OCI-LY7 (cell line): ENCODE measurements around the gene TRIO. TPM values are rescaled to one million over a fixed set of nuclear protein-coding genes. Genes with fewer than 3 reads are reported as not detected.

Source experiments
- BruUV-seq: library from RNA; stranded (reverse); fragments of 400-500 nt; replicated peaks from 2 replicates; lab custom pipeline; 2021; lab: Mats Ljungman, UMichigan
- CTCF ChIA-PET: fragments of 300-600 bp; sonication (Branson Sonifier 250); formaldehyde crosslinking; loops from one replicate; lab custom pipeline; 2022; ENCODE audit warnings: antibody characterized with exemption; ENCODE audit not compliant: unreplicated experiment; lab: Charles Lee
- POLR2A ChIA-PET: fragments of 300-600 bp; sonication (Branson Sonifier 250); formaldehyde crosslinking; loops from one replicate; lab custom pipeline; 2022; ENCODE audit warnings: antibody characterized with exemption; lab: Charles Lee
- DNase-seq: peaks from one replicate; pipeline ENCODE4 v3.0.0-alpha.2; 2015; ENCODE audit warnings: low spot score
- H2AFZ ChIP-seq: fragments of 200-600 bp; sonication (generic), shearing (Covaris generic); 2 replicates; pipeline ENCODE4 v1.6.1; 2014; ENCODE audit warnings: mild to moderate bottlenecking, antibody characterized with exemption, low read length, moderate library complexity
- H3K27ac ChIP-seq: fragments of 200-600 bp; sonication (generic); 2 replicates; pipeline ENCODE4 v1.5.1; 2014; ENCODE audit warnings: mixed run types, low read depth, mild to moderate bottlenecking, moderate library complexity, low read length, inconsistent platforms; ENCODE audit not compliant: poor library complexity, severe bottlenecking
- H3K36me3 ChIP-seq: fragments of 200-600 bp; sonication (generic); 2 replicates; pipeline ENCODE4 v1.6.1; 2014; ENCODE audit warnings: mild to moderate bottlenecking, antibody characterized with exemption, low read length, moderate library complexity, mixed read lengths; ENCODE audit not compliant: insufficient read depth
- H3K4me1 ChIP-seq: fragments of 200-600 bp; sonication (generic); 2 replicates; pipeline ENCODE4 v1.5.1; 2014; ENCODE audit warnings: mild to moderate bottlenecking, low read length; ENCODE audit not compliant: insufficient read depth, poor library complexity, severe bottlenecking
- H3K4me2 ChIP-seq: fragments of 200-600 bp; sonication (generic); 2 replicates; pipeline ENCODE4 v1.6.1; 2014; ENCODE audit warnings: mild to moderate bottlenecking, low read length
- H3K4me3 ChIP-seq: fragments of 200-600 bp; sonication (generic); 2 replicates; pipeline ENCODE4 v1.5.1; 2014; ENCODE audit warnings: mild to moderate bottlenecking, low read depth, low read length; ENCODE audit not compliant: poor library complexity, severe bottlenecking
- H3K79me2 ChIP-seq: fragments of 200-600 bp; sonication (generic); 2 replicates; pipeline ENCODE4 v1.6.1; 2016; ENCODE audit warnings: low read depth, mild to moderate bottlenecking, low read length, moderate library complexity, mixed read lengths; ENCODE audit not compliant: insufficient read depth
- H3K9me2 ChIP-seq: fragments of 200-600 bp; sonication (generic); 2 replicates; pipeline ENCODE4 v1.6.1; 2016; ENCODE audit warnings: mild to moderate bottlenecking, low read length, mixed read lengths; ENCODE audit not compliant: insufficient read depth
- H3K9me3 ChIP-seq: fragments of 200-600 bp; sonication (generic); 2 replicates; pipeline ENCODE4 v1.6.1; 2014; ENCODE audit warnings: mild to moderate bottlenecking, mixed run types, low read length, mixed read lengths
- H4K20me1 ChIP-seq: fragments of 200-600 bp; sonication (generic); 2 replicates; pipeline ENCODE4 v1.6.1; 2014; ENCODE audit warnings: mild to moderate bottlenecking, antibody characterized with exemption, low read length, moderate library complexity, mixed read lengths; ENCODE audit not compliant: insufficient read depth
- EZH2phosphoT487 ChIP-seq: fragments of 200-600 bp; sonication (generic); IDR thresholded peaks from 2 replicates; pipeline ENCODE4 v1.6.1; 2018; ENCODE audit warnings: low read depth, borderline replicate concordance, mild to moderate bottlenecking, mixed run types, antibody characterized with exemption, low read length, moderate library complexity, mixed read lengths
- intact Hi-C: fragments of 100-400 bp; cut with micrococcal nuclease; formaldehyde crosslinking; loops from one replicate; pipeline ENCODE4 v1.10.0; 2022; ENCODE audit not compliant: unreplicated experiment
- total RNA-seq, 2 experiments: library from RNA; depleted of rRNA in 1 of 2; stranded (reverse); fragments of >200 nt in 1 of 2; shearing (Covaris generic) in 1 of 2; gene quantifications; 2 replicates each; pipeline ENCODE4 v1.2.3, GENCODE V29; 2014 to 2022
- TF ChIP-seq, protein P1 (sequence below): fragments of 200-600 bp; sonication (generic); conservative IDR thresholded peaks from 2 replicates; pipeline ENCODE4 v1.5.1; 2014; ENCODE audit warnings: mild to moderate bottlenecking, antibody characterized with exemption, low read length, moderate library complexity, mixed read lengths

TRIO gene
- total RNA-seq, 2 experiments from 2014 or later = 35.8 to 55.1 TPM

DNA sequence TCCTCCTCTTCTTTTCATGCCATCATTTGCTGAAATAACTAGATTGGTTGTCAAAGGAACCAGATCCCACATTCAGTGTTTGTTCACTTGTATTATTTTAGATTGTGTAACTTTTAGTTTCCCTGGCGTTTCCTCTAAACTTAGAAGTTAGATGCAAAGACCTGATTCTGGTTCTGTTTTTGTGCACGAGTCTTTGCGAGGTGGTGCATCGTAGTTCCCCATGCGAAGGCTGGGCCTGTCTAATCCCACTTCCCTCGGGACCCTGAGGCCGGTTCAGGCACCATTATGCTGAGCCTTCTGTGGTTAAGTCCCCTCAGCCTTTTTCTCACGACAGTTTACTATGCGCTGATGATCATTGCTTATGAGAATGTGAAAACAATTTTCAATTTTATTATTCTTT lies 219.3 kb downstream of the TRIO start:
- no peak overlapping the region for H2AFZ ChIP-seq
- no peaks in the 10 kb centered on the region for H4K20me1 ChIP-seq
- BruUV-seq = no TSS peak
- H3K9me2 ChIP-seq = no peaks in the 10 kb centered on the region
- H3K4me1 ChIP-seq = peaks cover 4% of the 10 kb centered on the region
- ChIA-PET CTCF (interaction anchor here (0.6 kb wide), 1 partner anchor 270 kb away, joined by 3 read pairs; no protein-coding TSS in a partner anchor), POLR2A (interaction anchor here (0.7 kb wide), 1 partner anchor 286 kb away, joined by 3 read pairs; no protein-coding TSS in a partner anchor)
- intact Hi-C loops = loop anchor here (5.0 kb wide), 2 partner anchors 255 to 375 kb away; no protein-coding TSS in a partner anchor
- H3K4me2 ChIP-seq = no peak overlapping the region
- TF ChIP-seq, protein P1, sequence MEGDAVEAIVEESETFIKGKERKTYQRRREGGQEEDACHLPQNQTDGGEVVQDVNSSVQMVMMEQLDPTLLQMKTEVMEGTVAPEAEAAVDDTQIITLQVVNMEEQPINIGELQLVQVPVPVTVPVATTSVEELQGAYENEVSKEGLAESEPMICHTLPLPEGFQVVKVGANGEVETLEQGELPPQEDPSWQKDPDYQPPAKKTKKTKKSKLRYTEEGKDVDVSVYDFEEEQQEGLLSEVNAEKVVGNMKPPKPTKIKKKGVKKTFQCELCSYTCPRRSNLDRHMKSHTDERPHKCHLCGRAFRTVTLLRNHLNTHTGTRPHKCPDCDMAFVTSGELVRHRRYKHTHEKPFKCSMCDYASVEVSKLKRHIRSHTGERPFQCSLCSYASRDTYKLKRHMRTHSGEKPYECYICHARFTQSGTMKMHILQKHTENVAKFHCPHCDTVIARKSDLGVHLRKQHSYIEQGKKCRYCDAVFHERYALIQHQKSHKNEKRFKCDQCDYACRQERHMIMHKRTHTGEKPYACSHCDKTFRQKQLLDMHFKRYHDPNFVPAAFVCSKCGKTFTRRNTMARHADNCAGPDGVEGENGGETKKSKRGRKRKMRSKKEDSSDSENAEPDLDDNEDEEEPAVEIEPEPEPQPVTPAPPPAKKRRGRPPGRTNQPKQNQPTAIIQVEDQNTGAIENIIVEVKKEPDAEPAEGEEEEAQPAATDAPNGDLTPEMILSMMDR = no peak
- TF ChIP-seq EZH2phosphoT487 = no peak
- no peak overlapping the region for H3K4me3 ChIP-seq
- peaks cover 14% of the 10 kb centered on the region for H3K36me3 ChIP-seq
- no peak overlapping the region for H3K27ac ChIP-seq
- DNase-seq = no peak
- H3K9me3 ChIP-seq = no peaks in the 10 kb centered on the region
- no peaks in the 10 kb centered on the region for H3K79me2 ChIP-seq

DNA sequence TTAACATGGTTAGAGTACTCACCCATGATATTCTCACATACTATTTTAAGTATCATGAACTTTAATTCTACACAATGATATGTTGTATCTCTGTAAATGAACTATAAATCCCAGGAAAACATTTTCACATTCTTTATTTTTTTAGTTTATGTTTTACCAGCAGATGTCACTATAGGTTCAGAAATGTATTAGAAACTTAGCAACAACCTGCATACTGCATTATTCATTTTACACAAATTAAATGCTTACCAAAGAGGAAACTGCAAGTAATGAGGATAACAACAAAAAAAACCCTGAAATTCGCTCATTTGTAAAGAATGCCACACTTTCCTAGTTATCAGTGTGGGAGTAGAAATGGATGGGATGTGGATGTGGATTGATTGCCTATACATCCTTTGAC lies 221.0 kb downstream of the TRIO start:
- Histone ChIP-seq H3K4me3 (no peak overlapping the region), H3K4me2 (peak overlapping the region; percentile 18; the same call in 1 of the 2 replicates), H3K36me3 (peaks cover 14% of the 10 kb centered on the region), H3K9me2 (no peaks in the 10 kb centered on the region), H3K4me1 (peaks cover 4% of the 10 kb centered on the region), H4K20me1 (no peaks in the 10 kb centered on the region), H3K79me2 (no peaks in the 10 kb centered on the region), H2AFZ (no peak overlapping the region), H3K9me3 (no peaks in the 10 kb centered on the region), H3K27ac (no peak overlapping the region)
- TF ChIP-seq EZH2phosphoT487 = no peak
- TF ChIP-seq, protein P1 = peak; percentile 11; the same call in 1 of the 2 replicates
- BruUV-seq = no TSS peak
- intact Hi-C loops = loop anchor here (1.0 to 5.0 kb wide), 3 partner anchors 257 to 377 kb away; no protein-coding TSS in a partner anchor
- ChIA-PET CTCF (no interaction called here), POLR2A (interaction anchor here (0.6 kb wide), 1 partner anchor 157 kb away, joined by 3 read pairs; no protein-coding TSS in a partner anchor)
- peak; percentile 12 for DNase-seq
